ENCODE measurements around the gene CXADR.
"Not testable (repeated sequence)": the region's sequence is repeated elsewhere in the genome, so short reads cannot be mapped to it uniquely, and the experiment has no call there.

The CXADR gene

DNA sequence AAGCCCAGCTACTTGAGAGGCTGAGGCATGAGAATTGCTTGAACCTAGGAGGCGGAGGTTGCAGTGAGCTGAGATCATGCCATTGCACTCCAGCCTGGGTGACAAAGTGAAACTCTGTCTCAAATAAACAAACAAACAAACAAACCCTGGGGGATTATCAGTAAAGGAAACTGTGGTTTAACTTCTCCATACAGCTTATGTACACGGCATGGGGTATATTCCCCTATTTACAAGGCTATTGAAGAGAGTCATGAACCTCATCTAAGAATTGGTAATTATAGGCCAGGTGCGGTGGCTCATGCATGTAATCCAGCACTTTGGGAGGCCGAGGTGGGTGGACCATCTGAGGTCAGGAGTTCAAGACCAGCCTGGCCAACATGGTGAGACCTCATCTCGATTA, 9.9 kb upstream of the CXADR start:
- DNase-seq (ENCODE audit: low read depth in 3 of 3), result not testable (repeated sequence)

DNA sequence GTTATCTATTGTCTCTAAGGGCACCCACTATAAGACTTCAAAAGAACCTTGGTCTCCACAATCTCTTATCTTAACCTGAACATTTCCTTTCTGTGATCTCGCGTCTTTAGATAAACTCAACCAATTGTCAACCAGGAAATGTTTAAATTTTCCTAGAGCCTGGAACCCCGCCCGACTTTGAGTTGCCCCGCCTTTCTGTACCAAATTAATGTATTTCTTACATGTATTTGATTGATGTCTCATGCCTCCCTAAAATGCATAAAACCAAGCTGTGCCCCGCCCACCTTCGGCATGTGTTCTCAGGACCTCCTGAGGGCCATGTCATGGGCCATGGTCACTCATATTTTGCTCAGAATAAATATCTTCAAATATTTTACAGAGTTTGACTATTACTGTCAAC, 5.9 kb upstream of the CXADR start:
- no peak for DNase-seq (ENCODE audit: low read depth in 3 of 3)

- DNase-seq (ENCODE audit: low read depth in 3 of 3), result no peak
Measured at GRCh38 chr21:17507591-17507990, 5.3 kb upstream of the CXADR start.

DNA sequence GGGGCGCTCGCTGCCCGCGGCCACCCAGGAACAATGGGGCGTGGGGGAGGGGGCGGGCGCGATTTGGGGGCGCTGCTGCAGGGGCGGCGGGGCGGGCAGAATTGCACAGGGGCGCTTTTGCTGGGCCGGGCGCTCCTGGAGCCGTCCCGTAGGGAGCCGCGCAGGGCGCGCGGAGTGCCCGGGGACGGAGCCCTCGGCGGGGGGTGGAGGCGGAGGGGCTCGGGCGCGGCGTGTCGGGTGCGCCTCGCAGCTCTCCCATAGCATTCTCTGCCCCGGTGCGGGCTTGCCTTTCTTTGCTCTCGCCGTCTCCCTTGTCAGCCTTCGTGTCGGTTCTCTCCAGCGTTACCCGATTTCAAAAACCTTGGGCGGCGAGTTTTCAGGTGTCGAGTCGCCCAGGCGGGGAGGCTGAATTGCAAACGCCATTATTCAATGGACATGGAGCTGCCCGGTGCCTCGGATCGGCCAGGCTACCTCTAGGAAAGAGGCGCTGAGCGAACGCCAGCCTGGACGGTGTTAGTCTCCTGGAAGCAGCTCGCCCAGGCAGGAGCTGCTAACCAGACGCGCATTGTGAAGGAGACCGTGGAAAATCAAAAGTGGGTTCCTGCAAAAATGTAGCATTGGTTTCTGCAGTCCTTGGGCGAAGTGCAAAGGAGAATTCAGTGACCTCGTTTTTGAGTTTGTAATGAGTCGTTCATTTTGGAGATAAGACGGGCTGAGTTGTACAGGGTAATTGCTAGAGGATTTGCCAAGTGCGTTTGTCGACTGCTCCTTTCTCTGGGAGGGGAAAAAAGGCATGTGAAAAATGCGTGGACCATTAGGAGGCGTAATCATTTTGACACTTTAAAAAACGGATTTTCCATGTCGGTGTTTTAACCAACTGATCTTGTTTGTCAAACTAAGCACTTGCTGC, 626 bp downstream of the CXADR start:
- peak in 2 of 3 experiments; percentile 5 to 19 for DNase-seq (ENCODE audit: low read depth in 3 of 3)

GRCh38 chr21:17514124-17514845, 1.4 kb downstream of the CXADR start:
- no peak for DNase-seq (ENCODE audit: low read depth in 3 of 3)

GRCh38 chr21:17517008-17517407, 4.2 kb downstream of the CXADR start:
- not testable (repeated sequence) for DNase-seq (ENCODE audit: low read depth in 3 of 3)

DNA sequence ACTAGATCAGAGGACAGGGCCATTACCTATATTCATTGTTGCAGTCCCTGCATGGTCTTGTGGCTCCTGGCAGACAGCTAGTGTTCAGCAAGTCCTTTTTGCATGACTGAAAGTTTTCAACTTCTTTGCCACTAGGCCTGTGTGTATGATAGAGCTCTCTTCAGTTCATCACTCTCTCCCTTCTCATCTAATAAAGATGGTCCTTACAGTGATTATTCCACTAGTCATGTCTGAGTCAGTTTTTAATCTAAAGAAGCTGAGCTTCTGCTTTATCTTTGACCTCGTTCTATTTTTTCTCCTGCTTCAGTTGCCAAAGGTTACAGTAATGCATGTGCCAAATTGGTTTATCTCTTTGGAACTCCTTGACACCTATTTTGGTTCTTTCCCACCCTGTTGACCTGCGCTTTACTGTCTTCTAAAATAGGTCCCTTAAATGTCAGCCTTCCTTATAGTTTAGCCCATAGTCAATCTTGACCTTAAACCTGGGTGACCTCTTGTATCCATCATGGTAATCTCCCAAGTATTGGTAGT, 6.4 kb downstream of the CXADR start:
- DNase-seq (ENCODE audit: low read depth in 3 of 3), result no peak

DNA sequence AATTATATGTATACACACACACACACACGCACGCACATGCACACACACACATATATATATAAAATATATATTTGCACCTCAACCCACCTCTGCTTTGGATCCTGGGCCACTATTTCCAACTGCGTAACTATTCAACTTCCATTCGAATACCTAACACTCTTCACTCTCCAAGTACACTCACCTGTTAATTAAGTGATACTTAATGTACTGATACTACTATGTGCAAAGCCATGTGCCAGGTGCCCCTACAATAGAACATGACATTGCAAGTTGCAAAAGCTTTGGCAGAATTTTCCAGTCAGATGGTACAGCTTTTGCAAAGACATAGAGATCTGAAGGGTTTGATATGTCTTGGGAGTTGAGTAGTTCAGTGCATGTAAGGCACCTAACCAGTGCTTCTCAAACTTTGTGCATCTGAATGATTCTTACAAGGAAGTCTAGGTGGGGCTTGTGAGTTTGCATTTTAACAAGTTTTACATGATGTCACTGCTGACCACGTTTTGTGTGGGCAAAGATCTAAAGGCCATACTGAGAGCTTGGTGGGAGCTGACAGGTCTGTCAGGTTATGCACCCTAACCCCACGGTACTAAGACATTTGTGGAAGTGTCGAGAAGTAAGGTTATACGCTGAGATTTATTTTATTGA, 7.2 kb downstream of the CXADR start:
- DNase-seq (ENCODE audit: low read depth in 3 of 3), result no peak

- no peak for DNase-seq (ENCODE audit: low read depth in 3 of 3)
Measured at GRCh38 chr21:17523007-17523451, 10.2 kb downstream of the CXADR start.

GRCh38 chr21:17523979-17524494, 11.2 kb downstream of the CXADR start:
- not testable (repeated sequence) for DNase-seq (ENCODE audit: low read depth in 3 of 3)

GRCh38 chr21:17524635-17525034, 11.8 kb downstream of the CXADR start:
- no peak for DNase-seq (ENCODE audit: low read depth in 3 of 3)

DNA sequence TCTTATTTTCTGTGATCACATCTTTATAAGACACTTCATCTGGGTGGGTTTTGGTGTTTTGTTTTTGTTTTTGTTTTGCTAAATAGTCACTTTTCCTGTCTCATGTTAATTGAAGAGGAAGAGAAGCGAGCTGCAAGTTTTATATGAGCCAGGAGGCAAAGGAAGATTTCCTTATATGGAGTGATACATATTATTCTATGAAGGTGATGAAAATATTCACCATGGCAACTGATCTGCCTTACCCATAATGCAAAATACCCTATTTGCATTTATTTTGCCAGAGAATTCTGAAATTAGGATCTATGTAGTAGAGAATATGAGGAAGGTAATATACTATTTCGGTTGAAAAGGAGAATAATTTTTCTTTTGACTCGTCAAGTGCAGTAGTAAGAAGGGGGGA, 13.9 kb downstream of the CXADR start:
- DNase-seq (ENCODE audit: low read depth in 3 of 3), result no peak

GRCh38 chr21:17527240-17527639, 14.4 kb downstream of the CXADR start:
- DNase-seq (ENCODE audit: low read depth in 3 of 3), result no peak

DNA sequence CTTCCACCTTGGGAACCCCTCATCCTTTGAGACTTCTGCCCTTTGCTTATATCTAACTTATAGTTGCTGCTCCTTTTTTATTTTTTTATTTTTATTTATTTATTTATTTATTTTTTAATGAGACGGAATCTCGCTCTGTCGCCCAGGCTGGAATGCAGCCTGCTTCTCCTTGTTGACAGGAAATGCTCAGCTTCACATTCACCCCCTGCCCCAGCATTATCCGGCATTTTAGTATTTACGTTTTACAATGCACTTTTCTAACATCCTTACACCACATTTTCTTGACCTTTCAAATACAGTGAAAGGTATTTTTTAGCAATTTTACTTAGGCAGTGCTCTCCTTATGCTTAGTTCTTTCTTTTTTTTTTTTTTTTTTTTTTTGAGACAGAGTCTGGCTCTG, 14.9 kb downstream of the CXADR start:
- no peak for DNase-seq (ENCODE audit: low read depth in 3 of 3)

DNA sequence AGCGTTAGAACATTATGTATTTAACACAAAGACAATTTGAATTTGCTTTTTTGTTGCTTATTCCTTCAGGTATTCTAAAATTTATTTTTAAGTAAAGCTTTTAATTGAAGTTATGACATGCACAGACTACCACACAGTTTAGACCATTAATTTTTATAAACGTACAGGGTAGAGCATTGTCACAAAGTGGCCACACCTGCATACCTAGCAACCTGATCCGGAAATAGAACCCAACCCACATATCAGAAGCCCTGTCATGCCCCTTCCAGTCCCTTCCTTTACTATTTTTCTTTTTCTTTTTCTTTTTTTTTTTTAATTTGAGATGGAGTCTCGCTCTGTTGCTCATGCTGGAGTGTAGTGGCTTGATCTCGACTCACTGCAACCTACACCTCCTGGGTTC, 16.8 kb downstream of the CXADR start:
- DNase-seq (ENCODE audit: low read depth in 3 of 3), result no peak

GRCh38 chr21:17532292-17532691, 19.4 kb downstream of the CXADR start:
- DNase-seq (ENCODE audit: low read depth in 3 of 3), result no peak

DNA sequence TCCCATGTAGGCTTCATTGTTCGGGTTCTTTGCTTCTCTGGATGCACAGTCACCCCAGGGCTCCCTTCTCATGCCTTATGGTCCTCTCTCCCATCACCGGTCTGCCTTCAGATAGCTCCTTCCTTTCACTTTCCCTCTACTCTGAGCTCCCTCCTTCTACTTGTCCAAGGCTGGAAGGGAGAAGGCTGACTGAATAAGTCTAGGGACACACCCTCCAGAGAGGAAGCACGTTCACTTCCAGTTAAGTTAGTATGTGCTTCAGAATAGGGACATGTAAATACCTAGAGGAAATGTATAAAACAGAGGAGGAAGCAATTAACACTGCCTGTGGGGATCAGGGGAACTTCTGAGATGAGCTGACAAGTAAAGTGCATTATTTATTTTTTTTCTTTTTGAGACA, 23.5 kb downstream of the CXADR start:
- no peak for DNase-seq (ENCODE audit: low read depth in 3 of 3)

DNA sequence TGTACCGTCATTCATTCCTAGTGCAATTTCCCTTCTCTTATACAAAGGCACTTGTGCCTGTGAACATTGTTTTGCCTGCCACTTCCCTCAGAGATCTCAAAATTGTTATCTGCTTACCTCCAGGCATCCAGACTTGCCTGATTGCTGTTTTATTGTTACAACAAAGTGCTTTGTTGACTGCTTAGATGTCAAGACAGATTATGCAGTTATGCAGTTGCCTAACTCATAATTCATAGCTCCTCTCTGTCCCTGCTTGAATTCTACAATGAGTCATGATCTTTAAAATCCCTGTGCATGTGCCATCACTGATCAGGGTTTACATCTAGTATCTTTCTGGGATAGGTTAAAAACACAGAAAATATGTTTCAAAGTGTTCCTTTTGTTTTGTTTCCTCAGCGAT, 24.5 kb downstream of the CXADR start:
- no peak for DNase-seq (ENCODE audit: low read depth in 3 of 3)

- DNase-seq (ENCODE audit: low read depth in 3 of 3), result no peak
Measured at GRCh38 chr21:17538576-17538975, 25.7 kb downstream of the CXADR start.

DNA sequence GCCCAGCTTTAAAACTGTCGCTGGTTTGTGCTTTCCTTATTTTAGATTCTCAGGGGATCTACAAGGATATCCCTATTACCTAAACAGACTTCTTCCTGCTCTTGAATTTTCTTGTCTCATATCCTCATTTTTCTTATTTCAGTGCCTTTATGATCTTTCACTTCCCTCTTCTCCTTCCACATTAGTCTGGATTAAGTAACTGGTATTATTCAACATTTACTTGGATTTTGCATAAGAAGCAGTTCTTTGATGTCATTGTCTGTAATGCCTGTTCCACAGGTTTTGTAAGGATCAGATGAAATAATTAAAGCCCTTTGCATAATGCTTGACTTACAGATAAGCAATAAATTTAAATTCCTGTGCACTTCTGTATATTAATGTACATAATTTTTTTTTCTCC, 26.5 kb downstream of the CXADR start:
- no peak for DNase-seq (ENCODE audit: low read depth in 3 of 3)

DNA sequence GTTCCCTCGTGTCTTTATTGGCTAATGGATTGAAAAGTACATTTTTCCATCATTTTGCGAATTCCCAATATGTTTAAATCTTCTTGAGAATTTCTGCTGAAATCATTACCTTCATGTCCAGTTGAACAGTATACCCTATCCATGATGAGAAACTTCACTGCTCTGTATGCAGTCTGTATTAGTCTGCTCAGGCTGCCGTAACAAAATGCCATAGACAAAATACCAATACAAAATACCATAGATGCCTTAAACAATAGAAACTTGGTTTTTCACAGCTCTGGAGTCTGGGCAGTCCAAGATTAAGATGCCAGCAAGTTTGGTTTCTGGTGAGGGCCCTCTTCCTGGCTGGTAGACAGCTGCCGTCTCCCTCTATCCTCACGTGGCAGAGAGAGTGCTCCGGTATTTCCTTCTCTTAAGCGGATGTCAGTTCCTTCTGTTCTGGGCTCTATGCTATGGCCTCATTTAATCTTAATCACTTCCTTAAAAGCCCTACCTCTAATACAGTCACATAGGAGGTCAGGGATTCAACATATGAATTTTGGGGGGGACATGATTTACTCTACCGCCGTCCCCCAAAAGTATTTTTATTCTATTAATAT, 27.0 kb downstream of the CXADR start:
- no peak for DNase-seq (ENCODE audit: low read depth in 3 of 3)

DNA sequence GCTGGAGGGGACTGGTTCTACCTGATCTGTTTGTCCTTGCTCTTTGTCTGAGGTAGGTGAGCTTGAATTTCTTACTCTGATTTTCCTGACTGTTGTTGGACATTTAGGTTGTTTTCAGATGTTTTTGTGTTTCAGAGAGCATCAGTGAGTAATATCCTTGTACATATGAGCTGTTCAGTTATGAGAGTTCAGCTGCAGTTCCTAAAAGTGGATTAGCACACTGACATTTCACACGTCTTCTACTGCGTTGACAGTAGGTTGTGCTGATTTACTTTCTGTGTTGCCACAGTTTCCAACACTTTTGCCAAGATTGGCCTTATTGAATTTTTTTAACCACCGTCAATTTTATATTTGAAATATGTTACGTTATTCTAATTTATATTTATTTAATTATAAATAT, 27.7 kb downstream of the CXADR start:
- DNase-seq (ENCODE audit: low read depth in 3 of 3), result no peak

Measured in stimulated activated CD4-positive, alpha-beta T cell treated with anti-CD3 and anti-CD28 coated beads, TNF-alpha, amount 100 ng/mL, for 4 hours (primary cell).